OCI-LY1 (cell line): ENCODE results near the gene IL20RA.

Source experiments
- CTCF ChIP-seq: fragments of 200-600 bp; sonication (generic), shearing (Covaris generic); IDR thresholded peaks from 2 replicates; pipeline ENCODE4 v1.5.1; 2017; ENCODE audit warnings: mild to moderate bottlenecking, antibody characterized with exemption, low read length, moderate library complexity, mixed read lengths
- EZH2 ChIP-seq: fragments of 200-600 bp; sonication (generic), shearing (Covaris generic); IDR thresholded peaks from 2 replicates; pipeline ENCODE4 v1.8.0; 2017; ENCODE audit warnings: borderline replicate concordance, mixed run types, mild to moderate bottlenecking, antibody characterized with exemption, low read length, moderate library complexity, mixed read lengths

DNA sequence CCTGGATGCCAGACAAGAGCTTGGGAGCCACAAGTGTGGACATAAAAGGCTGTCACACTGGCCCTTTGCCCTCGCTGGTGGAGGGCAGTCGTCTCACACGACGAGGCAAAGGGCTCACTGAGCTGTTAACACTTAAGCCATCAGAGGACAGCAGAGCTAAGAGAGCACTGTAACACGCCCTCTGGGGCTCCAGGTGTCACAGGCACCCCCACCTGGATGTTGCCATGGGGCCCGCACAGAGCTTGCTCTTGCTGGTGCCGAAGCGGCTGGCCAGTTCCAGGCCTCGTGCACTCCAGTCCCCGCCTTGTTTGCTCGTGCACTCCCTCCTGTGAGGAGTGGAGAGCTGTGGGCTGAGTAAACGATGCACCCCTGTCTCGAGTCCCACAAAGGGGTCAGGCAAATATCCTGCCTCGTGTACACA lies 85.3 kb downstream of the IL20RA start:
- TF ChIP-seq CTCF (no peak), EZH2 (no peak)
